ENCODE measurements around the gene OR6Y1. TPM values are rescaled to one million over a fixed set of nuclear protein-coding genes. Genes with fewer than 3 reads are reported as not detected.

The OR6Y1 gene, protein sequence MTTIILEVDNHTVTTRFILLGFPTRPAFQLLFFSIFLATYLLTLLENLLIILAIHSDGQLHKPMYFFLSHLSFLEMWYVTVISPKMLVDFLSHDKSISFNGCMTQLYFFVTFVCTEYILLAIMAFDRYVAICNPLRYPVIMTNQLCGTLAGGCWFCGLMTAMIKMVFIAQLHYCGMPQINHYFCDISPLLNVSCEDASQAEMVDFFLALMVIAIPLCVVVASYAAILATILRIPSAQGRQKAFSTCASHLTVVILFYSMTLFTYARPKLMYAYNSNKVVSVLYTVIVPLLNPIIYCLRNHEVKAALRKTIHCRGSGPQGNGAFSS
- total RNA-seq, result not detected
- polyA plus RNA-seq (2013, experiment 1 of 2), result not detected
- polyA plus RNA-seq (2013, experiment 2 of 2), result not detected
- long read RNA-seq, experiment 1, result 0 reads
- long read RNA-seq, experiment 2, result 0 reads
- long read RNA-seq, experiment 3, result 0 reads
- long read RNA-seq, experiment 4, result 0 reads

DNA sequence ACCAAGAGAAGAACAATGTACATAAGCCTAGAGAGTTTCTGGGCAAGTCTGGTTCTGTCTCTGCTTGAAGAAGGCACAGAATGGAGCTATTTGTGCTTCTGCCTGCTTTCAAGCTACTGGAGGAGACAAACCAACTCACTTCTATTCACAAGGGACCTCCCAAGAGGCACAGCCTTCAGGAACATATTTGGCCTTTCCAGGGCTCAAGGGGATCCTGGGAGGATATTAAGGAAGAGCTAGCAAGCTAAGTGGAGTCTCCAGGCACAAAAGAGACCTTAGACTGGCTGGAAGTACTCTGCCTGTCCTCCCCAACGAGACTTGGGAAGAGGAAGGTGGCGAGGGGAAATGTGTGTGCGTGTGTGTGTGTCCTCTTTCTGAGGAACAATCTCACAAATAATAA lies at the start of gene OR6Y1:
TSS of gene OR6Y1 (minus strand) at position 54 of the 400 bp plus-strand sequence. CDS start 6,300 bp downstream, outside the sequence.
- Histone ChIP-seq H3K9me3 (ENCODE audit: control insufficient read depth, low read length) (no peaks in the 10 kb centered on the region), H3K36me3 (ENCODE audit: control insufficient read depth, insufficient read depth, low read length) (no peaks in the 10 kb centered on the region), H3K4me3 (ENCODE audit: low read length) (no peak within 1 kb of the TSS), H3K9ac (ENCODE audit: extremely low read depth, low read length, poor library complexity, severe bottlenecking) (no peak within 1 kb of the TSS), H3K27ac (ENCODE audit: low read depth, low read length) (no peak within 1 kb of the TSS), H3K27me3 (ENCODE audit: control insufficient read depth, insufficient read depth, low read length, poor library complexity, severe bottlenecking) (no peaks in the 10 kb centered on the region), H3K4me1 (ENCODE audit: control insufficient read depth, insufficient read depth, low read length) (no peaks in the 10 kb centered on the region)
- no peaks in the 10 kb centered on the region for H3K4me1 Mint-ChIP-seq
- TF ChIP-seq, protein P1, sequence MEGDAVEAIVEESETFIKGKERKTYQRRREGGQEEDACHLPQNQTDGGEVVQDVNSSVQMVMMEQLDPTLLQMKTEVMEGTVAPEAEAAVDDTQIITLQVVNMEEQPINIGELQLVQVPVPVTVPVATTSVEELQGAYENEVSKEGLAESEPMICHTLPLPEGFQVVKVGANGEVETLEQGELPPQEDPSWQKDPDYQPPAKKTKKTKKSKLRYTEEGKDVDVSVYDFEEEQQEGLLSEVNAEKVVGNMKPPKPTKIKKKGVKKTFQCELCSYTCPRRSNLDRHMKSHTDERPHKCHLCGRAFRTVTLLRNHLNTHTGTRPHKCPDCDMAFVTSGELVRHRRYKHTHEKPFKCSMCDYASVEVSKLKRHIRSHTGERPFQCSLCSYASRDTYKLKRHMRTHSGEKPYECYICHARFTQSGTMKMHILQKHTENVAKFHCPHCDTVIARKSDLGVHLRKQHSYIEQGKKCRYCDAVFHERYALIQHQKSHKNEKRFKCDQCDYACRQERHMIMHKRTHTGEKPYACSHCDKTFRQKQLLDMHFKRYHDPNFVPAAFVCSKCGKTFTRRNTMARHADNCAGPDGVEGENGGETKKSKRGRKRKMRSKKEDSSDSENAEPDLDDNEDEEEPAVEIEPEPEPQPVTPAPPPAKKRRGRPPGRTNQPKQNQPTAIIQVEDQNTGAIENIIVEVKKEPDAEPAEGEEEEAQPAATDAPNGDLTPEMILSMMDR (conservative IDR thresholded peaks at IDR 0.05), result no peak
- no peak for DNase-seq
- no peak within 1 kb of the TSS for H3K27ac Mint-ChIP-seq
- 94% methylated on average over 3 of the region's 3 CpGs; no CpG with 5 or more reads in 1 of the 2 experiments for WGBS, 2 experiments (ENCODE audit: insufficient coverage in 1 of 2, insufficient read length in 1 of 2)
- H3K27me3 Mint-ChIP-seq (ENCODE audit: insufficient read depth), result no peaks in the 10 kb centered on the region
- no peaks in the 10 kb centered on the region for H3K36me3 Mint-ChIP-seq (ENCODE audit: low read depth)
- no peak within 1 kb of the TSS for H3K4me3 Mint-ChIP-seq
- H3K9me3 Mint-ChIP-seq, result no peaks in the 10 kb centered on the region

DNA sequence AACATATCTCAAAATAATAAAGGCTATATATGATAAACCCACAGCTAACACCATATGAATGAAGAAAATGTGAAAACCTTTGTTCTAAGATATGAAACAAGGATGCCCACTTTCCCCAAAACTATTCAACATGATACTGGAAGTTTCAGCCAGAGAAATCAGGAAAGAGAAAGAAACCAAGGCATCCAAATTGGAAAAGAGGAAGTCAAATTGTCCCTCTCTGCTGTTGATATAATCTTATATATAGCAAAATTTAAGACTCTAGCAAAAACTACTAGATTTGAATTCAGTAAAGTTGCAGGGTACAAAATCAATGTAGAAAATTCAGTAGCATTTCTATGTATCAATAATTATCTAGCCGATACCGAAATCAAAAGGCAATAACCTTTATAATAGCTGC lies 46.5 kb upstream of the OR6Y1 start:
- no peaks in the 10 kb centered on the region for H3K36me3 Mint-ChIP-seq (ENCODE audit: low read depth)
- no peaks in the 10 kb centered on the region for H3K36me3 ChIP-seq (ENCODE audit: control insufficient read depth, insufficient read depth, low read length)
- no peak for DNase-seq
- H3K9me3 ChIP-seq (ENCODE audit: control insufficient read depth, low read length), result no peaks in the 10 kb centered on the region
- WGBS, 2 experiments (ENCODE audit: insufficient coverage in 1 of 2, insufficient read length in 1 of 2), result 50% methylated on average over 2 of the region's 2 CpGs; no CpG with 5 or more reads in 1 of the 2 experiments
- peaks cover 14% of the 10 kb centered on the region for H3K9me3 Mint-ChIP-seq
- no peak overlapping the region for H3K27ac ChIP-seq (ENCODE audit: low read depth, low read length)
- H3K4me3 ChIP-seq (ENCODE audit: low read length), result no peak overlapping the region
- no peaks in the 10 kb centered on the region for H3K27me3 ChIP-seq (ENCODE audit: control insufficient read depth, insufficient read depth, low read length, poor library complexity, severe bottlenecking)
- H3K4me1 Mint-ChIP-seq, result no peaks in the 10 kb centered on the region
- TF ChIP-seq, protein P1 (conservative IDR thresholded peaks at IDR 0.05), result no peak
- H3K4me1 ChIP-seq (ENCODE audit: control insufficient read depth, insufficient read depth, low read length), result no peaks in the 10 kb centered on the region
- no peak overlapping the region for H3K27ac Mint-ChIP-seq
- H3K9ac ChIP-seq (ENCODE audit: extremely low read depth, low read length, poor library complexity, severe bottlenecking), result no peak overlapping the region
- H3K4me3 Mint-ChIP-seq, result no peak overlapping the region
- H3K27me3 Mint-ChIP-seq (ENCODE audit: insufficient read depth), result no peaks in the 10 kb centered on the region

DNA sequence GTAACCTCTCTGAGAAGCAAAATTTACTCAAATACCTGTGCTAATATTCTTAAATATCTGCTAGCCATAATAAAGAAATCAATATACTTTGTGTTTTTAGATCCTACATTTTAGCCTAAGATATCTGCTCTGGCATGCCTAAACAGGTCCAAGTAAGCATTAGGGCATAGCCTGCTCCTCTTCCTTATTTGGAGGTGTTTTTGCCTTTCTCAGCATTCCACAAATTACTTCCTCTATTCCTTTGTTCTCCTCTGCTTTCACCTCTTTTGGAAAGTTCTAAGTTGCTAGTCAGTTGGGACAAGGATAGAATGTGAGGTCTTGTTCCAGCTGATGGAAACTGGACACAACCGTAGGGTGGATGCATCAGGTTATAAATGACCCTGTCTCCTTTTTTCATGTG lies 32.7 kb upstream of the OR6Y1 start:
- Mint-ChIP-seq H3K4me1 (no peaks in the 10 kb centered on the region), H3K9me3 (peaks cover 20% of the 10 kb centered on the region), H3K27ac (no peak overlapping the region), H3K36me3 (ENCODE audit: low read depth) (no peaks in the 10 kb centered on the region), H3K27me3 (ENCODE audit: insufficient read depth) (no peaks in the 10 kb centered on the region), H3K4me3 (no peak overlapping the region)
- Histone ChIP-seq H3K4me1 (ENCODE audit: control insufficient read depth, insufficient read depth, low read length) (no peaks in the 10 kb centered on the region), H3K4me3 (ENCODE audit: low read length) (no peak overlapping the region), H3K27me3 (ENCODE audit: control insufficient read depth, insufficient read depth, low read length, poor library complexity, severe bottlenecking) (no peaks in the 10 kb centered on the region), H3K36me3 (ENCODE audit: control insufficient read depth, insufficient read depth, low read length) (no peaks in the 10 kb centered on the region), H3K9me3 (ENCODE audit: control insufficient read depth, low read length) (peaks cover 21% of the 10 kb centered on the region), H3K9ac (ENCODE audit: extremely low read depth, low read length, poor library complexity, severe bottlenecking) (no peak overlapping the region), H3K27ac (ENCODE audit: low read depth, low read length) (no peak overlapping the region)
- TF ChIP-seq, protein P1 (conservative IDR thresholded peaks at IDR 0.05), result no peak
- 96 to 100% methylated on average over 1 of the region's 1 CpG for WGBS, 2 experiments (ENCODE audit: insufficient coverage in 1 of 2, insufficient read length in 1 of 2)
- DNase-seq, result no peak

All from endodermal cell (in vitro differentiated cells).